ENCODE results near the gene NOPCHAP1.

NOPCHAP1 gene

DNA sequence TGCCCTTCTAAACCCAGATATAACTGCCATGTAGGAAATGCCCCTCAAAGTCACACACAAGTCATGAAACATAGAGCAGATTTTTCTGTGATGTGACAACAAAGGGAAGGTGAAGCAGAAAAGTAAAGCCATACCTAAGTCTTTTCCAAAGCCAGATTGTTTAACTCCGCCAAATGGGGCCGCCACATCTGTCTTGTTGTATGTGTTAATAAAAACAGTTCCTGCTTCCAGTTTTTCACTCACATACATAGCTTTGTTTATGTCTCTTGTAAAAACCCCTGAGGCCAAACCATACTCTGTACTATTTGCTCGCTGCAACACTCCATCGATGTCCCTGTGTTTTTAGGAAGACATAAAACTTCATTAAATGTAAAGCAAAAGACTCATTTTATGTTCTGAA, 40.3 kb downstream of the NOPCHAP1 start:
- TF ChIP-seq, protein P1, sequence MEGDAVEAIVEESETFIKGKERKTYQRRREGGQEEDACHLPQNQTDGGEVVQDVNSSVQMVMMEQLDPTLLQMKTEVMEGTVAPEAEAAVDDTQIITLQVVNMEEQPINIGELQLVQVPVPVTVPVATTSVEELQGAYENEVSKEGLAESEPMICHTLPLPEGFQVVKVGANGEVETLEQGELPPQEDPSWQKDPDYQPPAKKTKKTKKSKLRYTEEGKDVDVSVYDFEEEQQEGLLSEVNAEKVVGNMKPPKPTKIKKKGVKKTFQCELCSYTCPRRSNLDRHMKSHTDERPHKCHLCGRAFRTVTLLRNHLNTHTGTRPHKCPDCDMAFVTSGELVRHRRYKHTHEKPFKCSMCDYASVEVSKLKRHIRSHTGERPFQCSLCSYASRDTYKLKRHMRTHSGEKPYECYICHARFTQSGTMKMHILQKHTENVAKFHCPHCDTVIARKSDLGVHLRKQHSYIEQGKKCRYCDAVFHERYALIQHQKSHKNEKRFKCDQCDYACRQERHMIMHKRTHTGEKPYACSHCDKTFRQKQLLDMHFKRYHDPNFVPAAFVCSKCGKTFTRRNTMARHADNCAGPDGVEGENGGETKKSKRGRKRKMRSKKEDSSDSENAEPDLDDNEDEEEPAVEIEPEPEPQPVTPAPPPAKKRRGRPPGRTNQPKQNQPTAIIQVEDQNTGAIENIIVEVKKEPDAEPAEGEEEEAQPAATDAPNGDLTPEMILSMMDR (IDR thresholded peaks at IDR 0.05; ENCODE audit: low read depth, low read length, missing control alignments), result no peak
- H3K4me3 ChIP-seq (ENCODE audit: low read depth, low read length), result no peak overlapping the region
- in situ Hi-C loops (cut with HindIII; ENCODE audit: low pct_ligation_motif_present, low sequenced_read_pairs), result no loop called here
- no peaks in the 10 kb centered on the region for H3K27me3 ChIP-seq (replicated peaks)
- no peak overlapping the region for H3K27ac ChIP-seq
- peaks cover 63% of the 10 kb centered on the region for H3K36me3 ChIP-seq (replicated peaks)
- DNase-seq, result no peak

DNA sequence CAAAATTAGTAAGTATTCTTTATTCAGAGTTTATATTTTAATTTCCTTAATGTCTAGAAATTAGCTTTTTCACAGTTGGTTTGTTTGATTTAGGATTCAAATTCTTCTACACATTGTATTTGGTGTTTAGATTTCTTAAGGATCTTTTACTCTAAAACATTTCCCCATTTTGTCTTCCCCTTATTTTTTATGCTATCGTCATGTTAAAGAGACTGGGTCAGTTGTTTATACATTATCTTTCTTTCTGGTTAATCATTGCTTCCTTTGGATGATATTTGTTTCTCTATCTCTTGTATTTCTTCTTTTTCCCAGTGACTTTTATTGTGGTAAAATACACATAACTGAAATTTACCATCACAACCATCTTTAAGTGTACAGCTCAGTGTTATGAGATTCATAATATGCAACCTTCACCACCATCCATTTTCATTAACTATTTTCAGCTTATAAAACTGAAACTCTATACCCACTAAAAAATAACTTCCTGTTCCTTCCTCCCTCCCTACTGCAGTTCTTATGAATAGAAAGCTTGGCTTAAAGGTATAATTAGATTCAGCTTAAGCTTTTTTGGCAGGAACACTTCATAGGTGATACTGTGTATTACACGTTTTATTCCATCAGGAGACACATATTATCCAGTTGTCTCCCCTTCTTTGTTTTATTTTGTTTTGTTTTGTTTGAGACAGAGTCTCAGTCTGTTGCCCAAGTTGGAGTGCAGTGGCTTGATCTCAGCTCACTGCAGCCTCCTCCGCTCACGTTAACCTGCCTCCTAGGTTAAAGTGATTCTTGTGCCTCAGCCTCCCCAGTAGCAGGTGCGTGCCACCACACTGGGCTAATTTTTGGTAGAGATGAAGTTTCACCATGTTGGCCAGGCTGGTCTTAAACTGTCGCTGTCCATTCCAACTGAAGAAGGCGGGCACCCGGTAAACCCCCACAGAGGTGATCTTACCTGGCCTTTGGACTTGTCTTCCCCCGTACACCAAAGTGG, 45.0 kb downstream of the NOPCHAP1 start:
- in situ Hi-C loops (cut with HindIII; ENCODE audit: low pct_ligation_motif_present, low sequenced_read_pairs), result no loop called here
- Histone ChIP-seq H3K4me3 (ENCODE audit: low read depth, low read length) (no peak overlapping the region), H3K27me3 (replicated peaks) (no peaks in the 10 kb centered on the region), H3K27ac (no peak overlapping the region), H3K36me3 (replicated peaks) (peaks cover 60% of the 10 kb centered on the region)
- DNase-seq, result no peak
- TF ChIP-seq, protein P1 (IDR thresholded peaks at IDR 0.05; ENCODE audit: low read depth, low read length, missing control alignments), result no peak

DNA sequence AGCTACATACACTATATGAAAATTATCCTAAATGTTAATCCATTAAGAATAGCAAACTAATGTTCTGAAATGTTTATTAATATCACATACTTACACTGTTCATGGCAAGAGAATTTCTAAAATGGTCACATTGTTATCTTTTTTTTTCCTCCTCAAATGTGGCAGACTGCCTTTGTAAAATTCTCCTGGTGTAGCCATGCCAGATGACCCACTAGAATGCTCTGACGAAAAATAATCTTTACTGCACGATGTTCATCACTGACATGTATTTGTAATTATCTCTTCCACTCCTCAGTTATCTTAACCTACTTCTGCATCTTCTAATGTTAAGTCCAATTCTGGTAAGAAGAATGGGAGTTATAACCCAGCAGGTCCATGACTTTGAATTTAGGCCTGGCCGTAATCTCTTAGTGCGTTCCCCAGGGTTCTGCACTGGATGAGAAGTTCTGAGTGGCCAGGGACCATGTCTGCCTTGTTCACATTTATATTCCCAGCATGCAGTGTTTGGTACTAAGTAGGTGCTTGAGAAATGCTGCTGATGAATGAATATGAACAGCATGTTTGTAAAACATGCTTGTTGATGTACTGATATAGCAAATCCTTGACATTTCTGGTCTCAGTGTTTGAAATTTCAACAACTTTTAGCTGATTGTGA, 46.7 kb downstream of the NOPCHAP1 start:
- no peak overlapping the region for H3K4me3 ChIP-seq (ENCODE audit: low read depth, low read length)
- DNase-seq, result no peak
- H3K27me3 ChIP-seq (replicated peaks), result no peaks in the 10 kb centered on the region
- H3K27ac ChIP-seq, result no peak overlapping the region
- in situ Hi-C loops (cut with HindIII; ENCODE audit: low pct_ligation_motif_present, low sequenced_read_pairs), result no loop called here
- H3K36me3 ChIP-seq (replicated peaks), result peaks cover 58% of the 10 kb centered on the region
- TF ChIP-seq, protein P1 (IDR thresholded peaks at IDR 0.05; ENCODE audit: low read depth, low read length, missing control alignments), result no peak

DNA sequence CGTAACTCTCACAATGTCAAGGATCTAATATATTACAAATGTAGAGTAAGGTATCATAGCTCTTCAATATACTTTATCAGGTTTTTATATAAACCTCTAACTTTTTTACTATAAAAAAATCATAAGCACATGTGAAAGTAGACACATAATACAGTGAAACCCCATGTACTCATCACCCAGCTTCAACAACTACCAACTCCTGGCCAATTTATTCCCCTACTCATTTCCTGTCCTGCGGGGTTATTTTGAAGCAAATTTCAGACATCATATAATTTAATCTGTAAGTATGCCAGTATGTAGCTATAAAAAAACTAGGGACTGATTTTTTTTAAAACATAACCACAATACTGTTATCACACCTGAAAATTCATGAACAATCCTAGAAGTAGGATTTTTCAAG, 47.7 kb downstream of the NOPCHAP1 start:
- in situ Hi-C loops (cut with HindIII; ENCODE audit: low pct_ligation_motif_present, low sequenced_read_pairs), result no loop called here
- TF ChIP-seq, protein P1 (IDR thresholded peaks at IDR 0.05; ENCODE audit: low read depth, low read length, missing control alignments), result no peak
- Histone ChIP-seq H3K4me3 (ENCODE audit: low read depth, low read length) (no peak overlapping the region), H3K36me3 (replicated peaks) (peaks cover 56% of the 10 kb centered on the region), H3K27me3 (replicated peaks) (no peaks in the 10 kb centered on the region), H3K27ac (no peak overlapping the region)
- DNase-seq, result no peak

Measured in brain microvascular endothelial cell (primary cell).